Panc1 (cell line): ENCODE measurements around the gene LRBA. TPM values are rescaled to one million over a fixed set of nuclear protein-coding genes. Genes with fewer than 3 reads are reported as not detected.

Experiments
- ATAC-seq: fragments of 200-7000 bp; cut with Tn5 transposase; 2 replicates; pipeline ENCODE4 v1.9.1; 2020; ENCODE audit warnings: mild to moderate bottlenecking, moderate library complexity
- BruUV-seq: library from RNA; stranded (reverse); fragments of 400-500 nt; replicated peaks from 2 replicates; lab custom pipeline; 2021; lab: Mats Ljungman, UMichigan
- CTCF ChIA-PET: fragments of 300-600 bp; sonication (Branson Sonifier 250); formaldehyde crosslinking; loops from one replicate; lab custom pipeline; 2022; ENCODE audit warnings: antibody characterized with exemption; lab: Charles Lee
- POLR2A ChIA-PET: fragments of 300-600 bp; sonication (Branson Sonifier 250); formaldehyde crosslinking; loops from one replicate; lab custom pipeline; 2022; ENCODE audit warnings: antibody characterized with exemption; lab: Charles Lee
- DNase-seq: peaks from one replicate; pipeline ENCODE4 v3.0.0-alpha.2; 2010; ENCODE audit warnings: low read depth, low spot score
- H3K27ac ChIP-seq: 2 replicates; pipeline ENCODE4 v1.5.1; 2011; ENCODE audit warnings: mild to moderate bottlenecking, low read length, inconsistent platforms
- H3K27me3 ChIP-seq: fragments of 200-500 bp; sonication (Bioruptor generic); 2 replicates; pipeline ENCODE4 v1.6.0; 2014; ENCODE audit warnings: low read length, inconsistent platforms; ENCODE audit not compliant: control insufficient read depth, insufficient read depth
- H3K36me3 ChIP-seq: fragments of 200-500 bp; sonication (Bioruptor generic); 2 replicates; pipeline ENCODE4 v1.5.1; 2014; ENCODE audit warnings: inconsistent platforms, mild to moderate bottlenecking, low read length, moderate library complexity; ENCODE audit not compliant: control insufficient read depth, insufficient read depth
- H3K4me1 ChIP-seq: 2 replicates; pipeline ENCODE4 v1.5.1; 2011; ENCODE audit warnings: inconsistent platforms, mild to moderate bottlenecking, low read length, moderate library complexity; ENCODE audit not compliant: control insufficient read depth, insufficient read depth
- H3K4me3 ChIP-seq, 2 experiments: 2 replicates each; pipeline ENCODE4 v1.5.1; 2011 to 2012; ENCODE audit warnings: low read depth in 2 of 2, low read length in 2 of 2, mild to moderate bottlenecking in 2 of 2, inconsistent platforms in 1 of 2, moderate library complexity in 1 of 2
- H3K9me3 ChIP-seq: fragments of 200-500 bp; sonication (Bioruptor generic); 2 replicates; pipeline ENCODE4 v1.5.1; 2014; ENCODE audit warnings: low read depth, mild to moderate bottlenecking, inconsistent platforms, low read length, moderate library complexity; ENCODE audit not compliant: control insufficient read depth, insufficient read depth
- CTCF ChIP-seq: fragments of 450-650 bp; IDR thresholded peaks from 2 replicates; pipeline ENCODE4 v1.5.1; 2017; ENCODE audit warnings: mild to moderate bottlenecking
- POLR2AphosphoS5 ChIP-seq: IDR thresholded peaks from 2 replicates; pipeline ENCODE4 v1.6.1; 2012; ENCODE audit warnings: mild to moderate bottlenecking, low read depth, low read length, moderate library complexity
- REST ChIP-seq, 2 experiments: IDR thresholded peaks; 2 replicates each; pipeline ENCODE4 v1.6.1; 2011 to 2012; ENCODE audit warnings: low read depth in 2 of 2, control low read depth in 1 of 2, low read length in 1 of 2, mild to moderate bottlenecking in 1 of 2, moderate library complexity in 1 of 2; ENCODE audit not compliant: insufficient read depth in 1 of 2
- SIN3A ChIP-seq: IDR thresholded peaks from 2 replicates; pipeline ENCODE4 v1.6.1; 2012; ENCODE audit warnings: low read depth, mild to moderate bottlenecking, low read length, moderate library complexity, borderline replicate concordance; ENCODE audit not compliant: insufficient read depth
- TCF7L2 ChIP-seq: IDR thresholded peaks from 2 replicates; pipeline ENCODE4 v1.6.1; 2011; ENCODE audit warnings: mild to moderate bottlenecking, low read depth, low read length, inconsistent platforms
- in situ Hi-C: cut with HindIII; loops from 2 replicates; pipeline ENCODE4 v1.10.0; 2016; ENCODE audit warnings: low sequenced_read_pairs, low pct_unique_long_range_greater_than_20kb
- intact Hi-C: fragments of 100-400 bp; cut with micrococcal nuclease; formaldehyde crosslinking; loops from one replicate; pipeline ENCODE4 v1.10.0; 2022; ENCODE audit not compliant: unreplicated experiment
- total RNA-seq: library from RNA; stranded (reverse); gene quantifications from one replicate; pipeline ENCODE4 v1.2.1, GENCODE V29; 2021; ENCODE audit not compliant: unreplicated experiment

The LRBA gene
- total RNA-seq, 1 experiment from 2014 or later: 26.4 TPM

- ATAC-seq: no peak
- BruUV-seq: no TSS peak
- ChIA-PET POLR2A (no interaction called here), CTCF (no interaction called here)
- DNase-seq: no peak
- in situ Hi-C loops: no loop called here
- intact Hi-C loops: no loop called here
- Histone ChIP-seq H3K27me3 (no peaks in the 10 kb centered on the region), H3K4me3 (no peak overlapping the region), H3K4me1 (no peaks in the 10 kb centered on the region), H3K36me3 (no peaks in the 10 kb centered on the region; the same call in 1 of the 2 replicates), H3K9me3 (no peaks in the 10 kb centered on the region), H3K27ac (no peak overlapping the region)
- TF ChIP-seq TCF7L2: no peak
- no peak for TF ChIP-seq REST (IDR thresholded peaks at IDR 0.05; ENCODE audit: insufficient read depth in 1 of 2, low read depth in 2 of 2, low read length in 1 of 2)
- no peak for TF ChIP-seq SIN3A
- TF ChIP-seq POLR2AphosphoS5: no peak
- TF ChIP-seq CTCF: no peak
Measured at GRCh38 chr4:150890246-150890645, 124.8 kb downstream of the LRBA start.

GRCh38 chr4:150889306-150889705 lies 125.8 kb downstream of the LRBA start:
- TF ChIP-seq POLR2AphosphoS5 (no peak), CTCF (no peak), TCF7L2 (no peak), SIN3A (no peak), REST (IDR thresholded peaks at IDR 0.05; ENCODE audit: insufficient read depth in 1 of 2, low read depth in 2 of 2, low read length in 1 of 2) (no peak)
- Histone ChIP-seq H3K27me3 (no peaks in the 10 kb centered on the region), H3K4me3 (no peak overlapping the region), H3K36me3 (no peaks in the 10 kb centered on the region; the same call in 1 of the 2 replicates), H3K4me1 (no peaks in the 10 kb centered on the region), H3K9me3 (no peaks in the 10 kb centered on the region), H3K27ac (no peak overlapping the region)
- no TSS peak for BruUV-seq
- ChIA-PET CTCF (no interaction called here), POLR2A (no interaction called here)
- in situ Hi-C loops (no loop called here), intact Hi-C loops (no loop called here)
- DNase-seq (no peak), ATAC-seq (no peak)
